GM19099 (cell line): ENCODE measurements around the gene PAGE2B.

ENCODE experiments used
- POLR2A ChIP-seq: IDR thresholded peaks from 3 replicates; pipeline ENCODE4 v1.6.1; 2011; ENCODE audit warnings: low read depth; ENCODE audit not compliant: insufficient read length; ENCODE audit errors: extremely low read depth

PAGE2B gene, protein sequence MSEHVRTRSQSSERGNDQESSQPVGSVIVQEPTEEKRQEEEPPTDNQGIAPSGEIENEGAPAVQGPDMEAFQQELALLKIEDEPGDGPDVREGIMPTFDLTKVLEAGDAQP

DNA sequence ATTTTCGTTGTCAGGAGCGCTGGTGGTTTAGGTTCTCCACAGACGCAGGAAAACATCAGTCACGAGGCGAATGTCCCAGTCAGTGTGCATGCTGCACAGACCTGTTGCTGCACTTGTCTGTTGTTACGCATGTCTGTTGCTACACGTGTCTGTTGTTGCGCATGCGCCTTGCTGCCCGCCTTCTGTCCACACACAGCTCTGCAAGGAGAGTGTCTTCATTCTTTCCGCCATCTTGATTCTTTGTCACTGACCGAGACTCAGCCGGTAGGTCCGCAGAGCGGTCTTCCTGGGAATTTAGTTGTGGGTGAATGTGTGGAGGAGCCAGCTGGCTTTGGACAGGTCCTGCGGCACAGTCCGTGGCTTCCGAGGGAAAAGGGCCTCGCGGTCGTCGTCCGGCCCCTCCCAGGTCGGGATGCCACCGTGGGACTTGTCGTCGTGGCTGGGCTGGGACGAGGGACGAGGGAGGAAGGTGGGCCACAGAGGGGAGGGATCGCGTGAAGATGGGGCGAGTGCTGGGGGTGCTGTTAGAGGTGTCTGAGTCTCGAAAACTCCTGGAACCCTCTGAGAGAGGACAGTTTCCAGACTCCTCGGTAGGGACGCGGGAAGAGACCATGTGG lies at the start of gene PAGE2B:
Gene PAGE2B, plus strand, starts transcription at position 180 of the 617 bp plus-strand sequence. CDS start 1,012 bp downstream, outside the sequence.
- TF ChIP-seq POLR2A: no peak

DNA sequence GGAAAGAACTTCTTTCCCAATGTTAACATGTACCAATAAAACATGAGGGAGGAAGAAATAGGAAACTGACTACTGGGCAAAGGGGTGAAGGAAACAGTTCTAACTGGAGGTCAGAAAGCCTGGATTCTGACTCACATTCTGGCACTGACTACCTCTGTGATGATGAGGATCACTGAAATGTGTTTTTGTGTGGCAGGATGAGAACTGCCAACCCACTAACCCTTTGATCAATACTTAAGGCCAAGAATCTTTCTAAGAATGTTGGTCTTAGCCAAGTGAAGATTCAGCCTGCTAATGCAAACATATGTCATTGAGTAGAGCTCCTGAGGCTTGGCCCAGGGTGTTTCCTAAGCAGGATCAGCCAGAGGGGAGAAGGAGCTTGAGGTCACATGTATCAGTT lies 48.7 kb upstream of the PAGE2B start:
- no peak for TF ChIP-seq POLR2A

DNA sequence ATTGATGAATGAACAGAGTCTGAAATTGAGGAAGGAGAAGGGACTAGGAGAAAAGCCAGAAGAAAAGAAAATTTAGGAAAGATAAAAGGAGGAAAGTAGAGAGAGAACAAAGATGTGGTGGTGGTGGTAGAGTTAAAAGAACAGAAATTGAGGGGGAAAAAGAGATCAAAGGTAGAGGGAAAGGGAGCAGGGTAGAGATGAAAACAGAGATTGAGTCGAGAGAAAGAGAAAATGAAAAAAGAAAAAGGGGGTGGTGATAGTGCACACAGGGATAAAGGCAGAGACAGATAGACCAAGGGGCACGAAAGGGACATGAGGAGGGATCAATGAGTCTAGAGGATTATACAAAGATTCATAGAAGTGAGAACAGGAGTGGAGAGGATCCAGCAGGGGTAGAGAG lies 48.0 kb upstream of the PAGE2B start:
- TF ChIP-seq POLR2A: no peak

DNA sequence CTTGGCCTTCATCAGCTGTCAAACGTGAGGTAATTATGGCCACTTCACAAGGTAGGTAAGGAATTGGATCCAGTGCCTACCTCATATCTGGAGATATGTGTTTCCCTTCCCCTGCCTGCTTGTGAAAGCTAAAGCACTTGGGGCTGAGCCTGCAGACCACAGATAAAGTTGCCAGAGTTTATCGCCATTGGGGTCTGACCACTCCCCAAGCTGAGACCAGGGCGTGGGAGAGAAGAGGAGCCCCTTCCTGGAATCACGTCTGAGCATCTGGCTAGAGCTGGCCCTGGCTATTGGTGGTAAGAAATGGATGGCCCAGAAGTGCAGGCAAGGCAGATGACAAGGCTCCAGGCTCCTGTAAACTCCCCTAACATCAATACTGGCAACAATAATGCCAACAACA lies 46.8 kb upstream of the PAGE2B start:
- TF ChIP-seq POLR2A: no peak

DNA sequence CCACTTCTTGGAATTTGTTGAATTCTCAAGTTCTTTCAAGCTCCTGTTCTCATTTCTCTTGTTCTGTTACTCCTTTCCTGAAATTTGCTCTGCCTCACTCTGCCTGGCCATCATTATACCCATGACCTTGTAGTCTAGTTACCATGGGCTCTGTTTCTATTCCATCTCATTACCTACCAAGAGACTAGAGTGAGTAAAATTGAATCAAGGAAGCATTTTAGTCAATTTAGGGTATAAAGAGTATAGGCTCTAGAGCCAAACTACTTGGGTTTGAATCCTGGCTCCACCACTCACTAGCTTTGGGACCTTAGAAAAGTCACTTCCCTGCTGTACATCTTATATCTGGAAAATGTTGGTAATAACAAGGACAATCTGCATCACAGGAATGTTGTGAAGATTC lies 46.2 kb upstream of the PAGE2B start:
- no peak for TF ChIP-seq POLR2A

DNA sequence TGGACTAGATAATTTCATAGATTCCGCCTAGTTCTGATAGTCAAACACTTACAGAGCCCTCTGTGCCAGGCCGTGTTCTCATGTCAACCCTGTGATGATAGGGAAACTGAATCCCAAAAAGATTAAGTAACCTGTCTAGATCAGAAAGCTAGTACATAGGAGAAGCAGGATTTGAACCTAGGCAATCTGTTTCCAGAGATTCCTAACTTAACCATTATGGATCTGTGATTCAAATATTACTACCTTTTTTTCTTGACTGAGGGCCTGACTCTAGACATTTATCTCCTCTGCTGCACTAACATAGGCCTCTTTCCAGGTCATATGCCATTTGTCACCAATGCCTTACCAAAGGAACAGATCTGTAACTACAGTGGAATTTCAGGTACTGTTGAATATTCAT lies 45.5 kb upstream of the PAGE2B start:
- no peak for TF ChIP-seq POLR2A

DNA sequence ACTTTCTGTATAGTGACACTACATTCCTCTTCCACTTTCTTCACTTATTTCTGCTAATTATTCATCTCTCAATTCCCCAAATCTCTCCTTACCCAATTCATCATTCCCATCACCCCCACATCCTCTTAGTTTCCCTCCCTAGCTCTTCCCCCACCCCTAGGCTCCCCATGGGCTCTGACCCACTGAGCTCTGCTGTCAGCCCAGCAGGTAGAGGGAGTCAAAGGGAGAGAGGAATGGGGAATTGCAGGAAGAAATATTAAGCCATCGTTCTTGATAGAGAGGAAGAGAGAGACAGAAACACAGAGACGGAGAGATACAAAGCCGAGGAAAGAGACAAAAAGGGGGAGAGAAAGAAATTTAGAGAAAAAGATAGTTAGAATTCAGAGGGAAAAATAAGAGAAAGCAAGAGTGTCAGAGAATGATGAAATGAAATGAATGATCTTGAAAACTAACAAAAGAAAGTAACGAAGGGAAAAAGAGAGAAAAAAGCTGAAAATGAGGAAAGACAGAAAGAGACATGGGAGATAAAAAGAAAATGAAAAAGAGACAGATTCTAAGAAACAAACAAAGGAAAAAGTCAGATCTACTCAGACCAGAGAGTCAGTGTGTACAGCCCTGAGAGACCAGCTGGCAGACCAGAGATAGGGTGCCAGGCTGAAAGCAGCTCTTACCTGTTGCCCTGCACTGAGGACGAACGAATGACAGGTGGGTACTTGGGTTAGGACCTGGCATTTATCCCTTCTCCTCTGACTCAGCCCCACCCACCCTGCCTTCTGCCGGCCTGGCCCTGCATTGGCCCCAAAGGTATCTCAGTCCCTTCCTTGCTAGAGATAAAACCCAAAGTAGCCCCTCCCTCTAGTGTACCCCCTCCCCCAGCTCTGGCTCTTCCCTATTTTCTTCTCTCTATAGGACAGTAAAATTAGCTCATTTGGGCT lies 44.3 kb upstream of the PAGE2B start, which contains the start of gene ALAS2:
Gene ALAS2, minus strand, starts transcription at position 707 of the 935 bp plus-strand sequence. CDS start 4,977 bp downstream, outside the sequence.
- TF ChIP-seq POLR2A: no peak

DNA sequence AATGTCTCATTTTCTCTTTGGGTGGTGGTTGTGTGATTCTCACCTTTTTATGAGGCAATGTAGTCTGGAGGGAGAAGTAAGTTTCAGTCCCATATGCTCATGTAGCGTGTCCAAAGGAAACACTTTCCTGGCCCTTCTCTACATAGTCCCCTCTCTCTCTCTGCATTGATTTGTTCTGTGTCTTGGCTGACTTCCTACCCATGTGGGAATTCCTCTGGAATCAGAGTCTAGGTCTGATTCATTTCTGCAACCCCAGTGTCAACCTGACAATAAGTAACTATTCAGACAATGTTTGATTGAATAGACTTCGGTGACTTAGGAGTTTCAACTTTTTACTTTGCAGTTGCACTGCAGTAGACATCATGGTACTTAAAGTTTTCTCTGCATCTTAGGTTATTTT lies 41.4 kb upstream of the PAGE2B start:
- TF ChIP-seq POLR2A: no peak

DNA sequence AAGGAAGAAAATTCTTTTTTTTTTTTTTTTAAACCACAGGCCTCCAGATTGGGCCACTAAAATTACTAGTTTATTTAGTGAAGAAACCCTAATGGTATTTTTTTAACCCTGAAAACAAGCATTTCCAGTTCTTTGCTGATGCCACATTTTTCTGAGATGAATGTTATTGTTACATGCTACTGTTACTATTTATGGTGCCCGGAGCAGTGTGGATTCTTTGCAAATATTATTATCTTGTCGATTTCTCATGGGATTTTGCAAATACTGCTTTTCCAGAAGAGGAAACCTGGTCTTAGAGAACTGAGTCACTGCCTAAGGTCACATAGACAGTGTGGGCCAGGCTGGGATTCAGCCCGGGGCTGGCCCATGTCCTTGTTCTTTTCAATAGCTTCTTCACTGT lies 35.4 kb upstream of the PAGE2B start:
- TF ChIP-seq POLR2A: no peak

DNA sequence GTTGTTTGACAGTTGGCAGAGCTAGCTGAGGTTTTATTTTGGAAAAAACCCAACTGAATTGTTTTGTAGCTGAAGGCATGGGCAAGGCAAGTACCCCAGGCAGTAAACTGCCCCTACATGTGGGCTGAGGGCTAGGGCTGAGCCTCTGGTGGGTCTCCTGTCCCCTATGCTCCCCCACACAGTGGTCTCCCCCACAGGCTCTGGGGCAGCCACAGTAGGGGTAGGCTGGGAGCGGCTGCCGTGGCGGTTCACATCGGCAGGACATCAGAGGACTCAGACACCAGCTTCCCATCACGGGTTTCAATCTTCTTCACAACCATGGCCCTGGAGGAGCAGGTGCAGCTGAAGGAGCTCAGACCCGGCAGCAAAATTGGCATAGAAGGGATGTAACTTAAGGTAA lies 33.3 kb upstream of the PAGE2B start:
- TF ChIP-seq POLR2A: no peak

DNA sequence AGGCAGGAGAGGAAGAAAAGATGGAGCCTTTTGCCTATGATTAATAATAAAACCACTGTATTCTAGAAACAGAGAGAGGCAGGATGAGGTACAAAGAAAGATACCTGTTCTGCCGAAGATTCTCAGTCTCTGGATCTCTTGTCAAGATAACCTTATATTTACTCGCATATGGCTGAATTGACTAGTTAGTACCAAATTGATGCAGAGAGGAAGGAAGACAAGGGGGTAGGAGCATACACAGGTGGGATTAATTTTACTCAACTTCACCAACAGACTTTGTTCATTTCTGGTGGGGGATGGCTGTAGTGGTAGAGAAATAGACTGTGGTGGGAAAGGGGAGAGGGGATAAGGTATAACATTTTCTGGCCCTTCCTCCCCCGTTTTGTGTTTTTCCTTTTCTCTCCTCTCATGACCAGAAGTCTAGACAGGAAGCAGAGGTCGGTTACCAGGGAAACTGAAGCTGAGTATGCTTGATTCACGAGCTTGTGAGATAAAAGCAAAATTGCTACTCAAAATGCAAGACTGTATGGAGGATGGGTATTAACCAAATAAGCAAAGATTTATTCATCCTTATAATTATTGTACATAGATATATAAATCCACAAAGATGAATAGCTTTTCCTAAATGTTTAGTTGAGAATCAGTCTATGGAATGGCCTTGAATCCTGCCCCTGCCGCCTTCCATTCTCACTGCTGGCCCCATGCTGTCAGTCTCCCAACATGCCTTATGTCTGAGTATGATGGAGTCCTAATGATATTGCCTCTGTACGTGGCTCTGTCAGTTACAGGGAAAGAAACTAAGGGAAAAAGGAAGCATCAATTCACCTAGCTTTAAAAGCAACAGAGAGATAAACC lies 17.8 kb upstream of the PAGE2B start:
- no peak for TF ChIP-seq POLR2A

DNA sequence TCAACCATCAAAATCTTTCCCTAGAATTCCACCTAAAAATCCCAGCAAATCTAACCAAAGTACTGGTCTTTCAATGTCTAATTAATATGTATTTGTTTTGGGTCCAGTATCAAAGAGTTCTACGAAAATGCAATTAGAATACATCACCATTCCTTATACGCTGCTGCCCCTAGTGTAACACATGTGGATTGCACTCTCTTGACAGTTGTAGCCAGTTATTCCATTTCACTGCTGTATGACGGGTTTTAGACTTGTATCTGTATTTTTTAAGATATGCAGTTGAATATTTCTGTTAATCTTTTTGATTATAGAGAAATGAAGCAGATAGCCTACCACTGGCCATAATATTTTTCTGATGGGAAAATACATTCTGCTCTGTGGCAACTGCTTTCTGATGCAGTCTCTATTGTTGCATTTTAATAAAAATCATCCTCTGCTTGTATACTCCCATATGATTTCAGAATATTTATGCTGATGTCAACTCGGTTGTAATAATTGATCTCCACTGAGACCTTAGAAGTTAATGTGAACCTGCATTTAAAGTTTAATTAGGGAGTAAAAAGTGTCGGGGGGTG lies 17.1 kb upstream of the PAGE2B start:
- no peak for TF ChIP-seq POLR2A

DNA sequence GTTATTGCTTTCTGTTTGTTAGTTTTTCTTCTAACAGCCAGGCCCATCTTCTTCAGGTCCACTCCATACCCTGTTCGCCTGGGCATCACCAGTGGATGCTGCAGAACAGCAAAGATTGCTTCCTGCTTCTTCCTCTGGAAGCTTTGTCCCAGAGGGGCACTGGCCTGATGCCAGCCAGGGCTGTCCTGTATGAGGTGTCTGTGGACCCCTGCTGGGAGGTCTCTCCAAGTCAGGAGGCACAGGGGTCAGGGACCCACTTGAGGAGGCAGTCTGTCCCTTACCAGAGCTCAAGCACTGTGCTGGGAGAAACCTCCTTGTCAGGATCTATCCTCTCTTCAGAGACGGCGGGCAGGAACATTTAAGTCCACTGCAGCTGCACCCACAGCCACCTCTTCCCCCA lies 2.5 kb upstream of the PAGE2B start:
- no peak for TF ChIP-seq POLR2A

DNA sequence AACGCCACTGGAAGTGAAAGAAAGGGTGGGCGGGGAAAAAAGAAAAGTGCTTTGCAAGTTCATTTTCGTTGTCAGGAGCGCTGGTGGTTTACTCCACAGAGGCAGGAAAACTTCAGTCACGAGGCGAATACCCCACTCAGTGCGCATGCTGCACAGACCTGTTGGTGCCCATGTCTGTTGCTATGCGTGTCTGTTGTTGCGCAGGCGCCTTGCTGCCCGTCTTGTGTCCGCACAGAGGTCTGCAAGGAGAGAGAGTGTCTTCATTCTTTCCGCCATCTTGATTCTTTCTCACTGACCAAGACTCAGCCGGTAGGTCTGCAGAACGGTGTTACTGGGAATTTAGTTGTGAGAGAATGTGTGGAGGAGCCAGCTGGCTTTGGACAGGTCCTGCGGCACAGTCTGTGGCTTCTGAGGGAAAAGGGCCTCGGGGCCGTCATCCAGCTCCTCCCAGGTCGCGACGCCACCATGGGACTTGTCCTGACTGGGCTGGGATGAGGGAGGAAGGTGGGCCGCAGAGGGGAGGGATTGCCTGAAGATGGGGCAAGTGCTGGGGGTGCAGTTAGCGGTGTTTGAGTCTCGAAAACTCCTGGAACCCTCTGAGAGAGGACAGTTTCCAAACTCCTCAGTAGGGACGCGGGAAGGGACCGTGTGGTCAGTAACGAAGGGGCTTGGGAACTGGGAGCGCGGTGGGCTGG lies 14.1 kb downstream of the PAGE2B start, which contains the start of gene PAGE2:
Gene PAGE2, plus strand, starts transcription at position 224 of the 695 bp plus-strand sequence. CDS start 1,003 bp downstream, outside the sequence.
- no peak for TF ChIP-seq POLR2A
